Liver (tissue), 9 donors: Measurements from ENCODE around the gene RASL10B. TPM values are rescaled to one million over a fixed set of nuclear protein-coding genes. Genes with fewer than 3 reads are reported as not detected.

Experiments used
- DNase-seq: peaks from one replicate; pipeline ENCODE4 v3.0.0-alpha.2; 2017; ENCODE audit warnings: low spot score
- H3K27ac ChIP-seq, 2 donors: one replicate each; pipeline ENCODE4 v1.7.0; 2013; ENCODE audit warnings: inconsistent platforms in 2 of 2, low read length in 2 of 2, control low read depth in 1 of 2, low read depth in 1 of 2, mild to moderate bottlenecking in 1 of 2
- H3K27me3 ChIP-seq, 4 donors: one replicate each; pipeline versions ENCODE4 v1.6.1 to v1.7.0; 2013; ENCODE audit warnings: low read length in 3 of 4, inconsistent platforms in 1 of 4, mild to moderate bottlenecking in 1 of 4, moderate library complexity in 1 of 4; ENCODE audit not compliant: control insufficient read depth in 4 of 4, insufficient read depth in 4 of 4
- H3K36me3 ChIP-seq, 4 donors: one replicate each; pipeline versions ENCODE4 v1.6.1 to v1.7.0; 2013; ENCODE audit warnings: low read length in 3 of 4, mild to moderate bottlenecking in 3 of 4, low read depth in 1 of 4, moderate library complexity in 1 of 4; ENCODE audit not compliant: control insufficient read depth in 4 of 4, insufficient read depth in 3 of 4
- H3K4me1 ChIP-seq, 4 donors: one replicate each; pipeline versions ENCODE4 v1.6.1 to v1.7.0; 2013; ENCODE audit warnings: low read length in 3 of 4, mild to moderate bottlenecking in 3 of 4, moderate library complexity in 1 of 4; ENCODE audit not compliant: control insufficient read depth in 4 of 4, insufficient read depth in 4 of 4
- H3K4me3 ChIP-seq, 3 donors: one replicate each; pipeline versions ENCODE4 v1.6.1 to v1.7.0; 2013; ENCODE audit warnings: low read length in 3 of 3, control low read depth in 1 of 3, low read depth in 1 of 3, mild to moderate bottlenecking in 1 of 3
- H3K9ac ChIP-seq, 2 donors: one replicate each; pipeline ENCODE4 v1.7.0; 2013; ENCODE audit warnings: low read length in 2 of 2, mild to moderate bottlenecking in 2 of 2, moderate library complexity in 2 of 2, control low read depth in 1 of 2, low read depth in 1 of 2
- H3K9me3 ChIP-seq, 4 donors: one replicate each; pipeline versions ENCODE4 v1.6.1 to v1.7.0; 2013; ENCODE audit warnings: low read length in 3 of 4; ENCODE audit not compliant: control insufficient read depth in 4 of 4
- CTCF ChIP-seq: fragments of 150-350 bp; IDR thresholded peaks from 2 replicates; pipeline ENCODE4 v1.5.1; 2017; ENCODE audit warnings: improper control_type of control experiment, low read depth, low read length; ENCODE audit not compliant: missing input control
- EGR1 ChIP-seq, 2 donors: IDR thresholded peaks; 2 replicates each; pipeline ENCODE4 v1.6.1; 2016 to 2018; ENCODE audit warnings: antibody characterized with exemption in 2 of 2, low read depth in 2 of 2
- FOXA2 ChIP-seq: IDR thresholded peaks from 2 replicates; pipeline ENCODE4 v1.6.1; 2016; ENCODE audit warnings: antibody characterized with exemption
- GABPA ChIP-seq, 2 donors: IDR thresholded peaks in 1 of 2; conservative IDR thresholded peaks in 1 of 2; 2 replicates each; pipeline ENCODE4 v1.6.1; 2016; ENCODE audit warnings: antibody characterized with exemption in 2 of 2, mild to moderate bottlenecking in 1 of 2, moderate library complexity in 1 of 2
- HNF4A ChIP-seq, 2 donors: conservative IDR thresholded peaks; 2 replicates each; pipeline ENCODE4 v1.6.1; 2016; ENCODE audit warnings: antibody characterized with exemption in 2 of 2, mild to moderate bottlenecking in 2 of 2
- HNF4G ChIP-seq: IDR thresholded peaks from 2 replicates; pipeline ENCODE4 v1.6.1; 2016; ENCODE audit warnings: antibody characterized with exemption
- JUND ChIP-seq, 2 donors: IDR thresholded peaks; 2 replicates each; pipeline ENCODE4 v1.6.1; 2016; ENCODE audit warnings: antibody characterized with exemption in 2 of 2
- MAX ChIP-seq: IDR thresholded peaks from 2 replicates; pipeline ENCODE4 v1.6.1; 2016; ENCODE audit warnings: antibody characterized with exemption
- NR2F2 ChIP-seq: IDR thresholded peaks from 2 replicates; pipeline ENCODE4 v1.6.1; 2016; ENCODE audit warnings: antibody characterized with exemption
- RAD21 ChIP-seq, 2 donors: IDR thresholded peaks; 2 replicates each; pipeline ENCODE4 v1.6.1; 2016; ENCODE audit warnings: antibody characterized with exemption in 2 of 2, mild to moderate bottlenecking in 2 of 2
- REST ChIP-seq: IDR thresholded peaks from 2 replicates; pipeline ENCODE4 v1.6.1; 2016; ENCODE audit warnings: antibody characterized with exemption, mild to moderate bottlenecking
- RXRA ChIP-seq, 2 donors: IDR thresholded peaks; 2 replicates each; pipeline ENCODE4 v1.6.1; 2017 to 2018; ENCODE audit warnings: antibody characterized with exemption in 2 of 2, mild to moderate bottlenecking in 1 of 2
- SP1 ChIP-seq: IDR thresholded peaks from 2 replicates; pipeline ENCODE4 v1.6.1; 2018; ENCODE audit warnings: antibody characterized with exemption, mild to moderate bottlenecking
- TAF1 ChIP-seq: conservative IDR thresholded peaks from 2 replicates; pipeline ENCODE4 v1.6.1; 2016; ENCODE audit warnings: antibody characterized with exemption, mild to moderate bottlenecking
- YY1 ChIP-seq: IDR thresholded peaks from 2 replicates; pipeline ENCODE4 v1.6.1; 2016; ENCODE audit warnings: antibody characterized with exemption, mild to moderate bottlenecking
- ZBTB33 ChIP-seq: IDR thresholded peaks from 2 replicates; pipeline ENCODE4 v1.6.1; 2016; ENCODE audit warnings: antibody characterized with exemption
- WGBS: extraction: QIAGEN DNeasy Blood & Tissue Kit; methylation state at CpG from one replicate; pipeline ENCODE4 v1.1.7; 2013; 5-methylcytosine and 5-hydroxymethylcytosine counted together
- polyA plus RNA-seq, 2 donors: library from polyadenylated mRNA; stranded (reverse) in 1 of 2; unstranded in 1 of 2; fragments of 200-250 nt in 1 of 2; fragments of >200 nt in 1 of 2; fragmentation: Nextera tagmentation in 1 of 2; extraction: Ambion mirVana in 1 of 2; gene quantifications; one replicate each; pipeline versions ENCODE4 v1.2.1 to v1.2.3, GENCODE V29; 2013 to 2015
- total RNA-seq, 2 donors: library from RNA; depleted of rRNA; stranded (reverse); fragments of >200 nt; gene quantifications; one replicate each; pipeline ENCODE4 v1.2.3, GENCODE V29; 2014
- donor health status: healthy.
- donor health status: healthy.
- donor health status: healthy.
- donor health status: healthy.
- donor health status: healthy.

Gene RASL10B
- total and polyA plus RNA-seq, 4 donors = 0.42 to 3.8 (median 2.2) TPM

GRCh38 chr17:35784895-35785294, 53.5 kb downstream of the RASL10B start:
- no peak for TF ChIP-seq JUND (IDR thresholded peaks at IDR 0.05)
- TF ChIP-seq EGR1 (IDR thresholded peaks at IDR 0.05; ENCODE audit: low read depth in 2 of 2) = no peak
- no peak for TF ChIP-seq MAX
- no peak for TF ChIP-seq YY1
- TF ChIP-seq RAD21 (IDR thresholded peaks at IDR 0.05) = no peak
- no peak for TF ChIP-seq TAF1
- TF ChIP-seq ZBTB33 = no peak
- no peak for TF ChIP-seq RXRA (IDR thresholded peaks at IDR 0.05)
- no peak for TF ChIP-seq SP1
- no peak for TF ChIP-seq FOXA2
- Histone ChIP-seq H3K9me3 (no peaks in the 10 kb centered on the region), H3K27ac (no peak overlapping the region), H3K9ac (no peak overlapping the region), H3K4me1 (peaks cover 3 to 12% (median 9%) of the 10 kb centered on the region in 4 donors), H3K27me3 (no peaks in the 10 kb centered on the region), H3K36me3 (no peaks in the 10 kb centered on the region), H3K4me3 (no peak overlapping the region)
- 91% methylated on average over 2 of the region's 2 CpGs for WGBS
- DNase-seq = no peak

GRCh38 chr17:35786941-35787432, 55.5 kb downstream of the RASL10B start:
- H3K4me1 ChIP-seq = peaks cover 3 to 12% (median 9%) of the 10 kb centered on the region in 4 donors
- DNase-seq = no peak
- no peaks in the 10 kb centered on the region for H3K27me3 ChIP-seq
- no peak overlapping the region for H3K9ac ChIP-seq
- H3K9me3 ChIP-seq = no peaks in the 10 kb centered on the region
- H3K27ac ChIP-seq = no peak overlapping the region
- 71% methylated on average over 3 of the region's 3 CpGs for WGBS
- no peaks in the 10 kb centered on the region for H3K36me3 ChIP-seq
- no peak overlapping the region for H3K4me3 ChIP-seq
- TF ChIP-seq NR2F2 = no peak
- no peak for TF ChIP-seq FOXA2
- no peak for TF ChIP-seq SP1
- TF ChIP-seq RXRA (IDR thresholded peaks at IDR 0.05) = no peak
- no peak for TF ChIP-seq JUND (IDR thresholded peaks at IDR 0.05)
- TF ChIP-seq CTCF = no peak
- no peak for TF ChIP-seq RAD21 (IDR thresholded peaks at IDR 0.05)
- no peak for TF ChIP-seq ZBTB33
- TF ChIP-seq REST = no peak
- TF ChIP-seq HNF4A (conservative IDR thresholded peaks at IDR 0.05) = no peak
- no peak for TF ChIP-seq YY1
- no peak for TF ChIP-seq GABPA (IDR thresholded peaks at IDR 0.05 in 1 of 2, conservative IDR thresholded peaks at IDR 0.05 in 1 of 2)
- no peak for TF ChIP-seq HNF4G
